Measurements from ENCODE around the gene DEAF1. TPM values are rescaled to one million over a fixed set of nuclear protein-coding genes. Genes with fewer than 3 reads are reported as not detected.

DEAF1 gene
- total RNA-seq, 1 experiment from 2014 or later, result 50.6 TPM

DNA sequence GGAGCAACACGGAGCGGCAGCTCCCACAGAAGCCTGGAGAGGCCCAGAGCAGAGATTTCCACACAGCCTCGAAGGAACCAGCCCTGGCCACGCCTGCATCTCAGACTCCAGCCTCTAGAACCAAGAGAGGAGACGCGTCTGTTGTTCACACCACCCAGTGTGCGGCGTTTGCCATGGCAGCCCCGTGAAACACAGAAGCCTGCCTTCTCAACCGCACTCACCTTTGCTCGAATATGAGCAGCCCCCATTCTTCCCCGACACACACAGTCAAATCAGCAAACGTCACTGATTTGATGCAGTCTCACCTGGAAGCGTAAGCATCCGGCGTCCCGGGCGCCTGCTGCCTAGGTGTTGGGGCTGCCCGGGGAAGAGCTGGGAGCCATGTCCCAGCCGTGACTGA, 38.0 kb upstream of the DEAF1 start:
- CTCF ChIA-PET, result interaction anchor here (0.6 to 0.9 kb wide), 2 partner anchors 26 to 173 kb away, joined by 4 read pairs; no protein-coding TSS in a partner anchor
- Mint-ChIP-seq H3K4me1 (ENCODE audit: low read depth, unreplicated experiment) (peaks cover 12% of the 10 kb centered on the region), H3K27me3 (ENCODE audit: insufficient read depth, unreplicated experiment) (no peaks in the 10 kb centered on the region), H3K36me3 (ENCODE audit: insufficient read depth, unreplicated experiment) (peaks cover 47% of the 10 kb centered on the region), H3K4me3 (ENCODE audit: unreplicated experiment) (no peak overlapping the region), H3K27ac (ENCODE audit: unreplicated experiment) (no peak overlapping the region), H3K9me3 (ENCODE audit: unreplicated experiment) (no peaks in the 10 kb centered on the region)
- no peak overlapping the region for H3K4me3 ChIP-seq (ENCODE audit: low read depth, low read length)
- BruUV-seq (replicated peaks), result no TSS peak
- no peaks in the 10 kb centered on the region for H3K27me3 ChIP-seq (replicated peaks; ENCODE audit: control insufficient read depth, insufficient read depth, low read length)
- POLR2A ChIA-PET, result interaction anchor here (0.6 to 0.8 kb wide), 2 partner anchors 17 to 686 kb away, joined by 5 read pairs; no protein-coding TSS in a partner anchor
- H3K36me3 ChIP-seq (ENCODE audit: control insufficient read depth, insufficient read depth, low read length), result no peaks in the 10 kb centered on the region; the same call in 1 of the 2 replicates
- no peaks in the 10 kb centered on the region for H3K9me3 ChIP-seq
- no peak for DNase-seq
- peaks cover 26% of the 10 kb centered on the region for H3K4me1 ChIP-seq
- intact Hi-C loops (cut with micrococcal nuclease; ENCODE audit: unreplicated experiment), result no loop called here
- TF ChIP-seq, protein P1, sequence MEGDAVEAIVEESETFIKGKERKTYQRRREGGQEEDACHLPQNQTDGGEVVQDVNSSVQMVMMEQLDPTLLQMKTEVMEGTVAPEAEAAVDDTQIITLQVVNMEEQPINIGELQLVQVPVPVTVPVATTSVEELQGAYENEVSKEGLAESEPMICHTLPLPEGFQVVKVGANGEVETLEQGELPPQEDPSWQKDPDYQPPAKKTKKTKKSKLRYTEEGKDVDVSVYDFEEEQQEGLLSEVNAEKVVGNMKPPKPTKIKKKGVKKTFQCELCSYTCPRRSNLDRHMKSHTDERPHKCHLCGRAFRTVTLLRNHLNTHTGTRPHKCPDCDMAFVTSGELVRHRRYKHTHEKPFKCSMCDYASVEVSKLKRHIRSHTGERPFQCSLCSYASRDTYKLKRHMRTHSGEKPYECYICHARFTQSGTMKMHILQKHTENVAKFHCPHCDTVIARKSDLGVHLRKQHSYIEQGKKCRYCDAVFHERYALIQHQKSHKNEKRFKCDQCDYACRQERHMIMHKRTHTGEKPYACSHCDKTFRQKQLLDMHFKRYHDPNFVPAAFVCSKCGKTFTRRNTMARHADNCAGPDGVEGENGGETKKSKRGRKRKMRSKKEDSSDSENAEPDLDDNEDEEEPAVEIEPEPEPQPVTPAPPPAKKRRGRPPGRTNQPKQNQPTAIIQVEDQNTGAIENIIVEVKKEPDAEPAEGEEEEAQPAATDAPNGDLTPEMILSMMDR (IDR thresholded peaks at IDR 0.05; ENCODE audit: insufficient read depth in 1 of 2, low read depth in 1 of 2, low read length in 1 of 2, severe bottlenecking in 1 of 2, unreplicated experiment in 1 of 2), result no peak

DNA sequence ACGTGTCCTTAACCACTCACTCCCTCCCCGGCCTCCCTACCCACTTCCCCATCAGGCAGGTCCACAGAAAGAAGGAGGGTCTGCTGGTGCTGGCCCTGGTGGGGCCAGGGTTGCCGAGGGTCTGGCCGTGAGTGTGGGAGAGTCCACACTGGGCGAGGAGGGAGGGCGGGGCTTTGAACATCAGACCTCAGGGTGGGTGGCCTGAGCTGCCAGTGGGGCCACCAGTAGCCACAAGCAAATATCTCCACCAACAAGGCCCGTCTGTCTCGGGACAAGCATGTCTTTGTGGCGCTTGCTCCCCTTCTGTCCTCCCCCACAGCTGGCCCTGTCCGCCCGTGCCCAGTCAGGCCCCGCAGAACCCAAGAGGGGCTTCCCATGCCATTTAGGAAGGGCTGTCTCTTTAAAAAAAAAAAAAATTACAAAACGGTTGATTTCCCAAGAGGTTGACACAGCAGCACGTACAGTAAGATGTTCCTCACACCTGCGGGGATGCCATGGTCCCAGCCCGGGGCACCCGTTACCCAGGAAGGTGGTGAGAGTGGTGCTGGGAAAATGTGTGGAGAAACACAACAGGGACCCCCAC, 34.6 kb upstream of the DEAF1 start:
- Mint-ChIP-seq H3K27ac (ENCODE audit: unreplicated experiment) (peak overlapping the region; percentile 83), H3K4me1 (ENCODE audit: low read depth, unreplicated experiment) (peaks cover 4% of the 10 kb centered on the region), H3K36me3 (ENCODE audit: insufficient read depth, unreplicated experiment) (peaks cover 57% of the 10 kb centered on the region), H3K4me3 (ENCODE audit: unreplicated experiment) (no peak overlapping the region), H3K9me3 (ENCODE audit: unreplicated experiment) (no peaks in the 10 kb centered on the region), H3K27me3 (ENCODE audit: insufficient read depth, unreplicated experiment) (no peaks in the 10 kb centered on the region)
- peaks cover 15% of the 10 kb centered on the region for H3K4me1 ChIP-seq
- BruUV-seq (replicated peaks), result no TSS peak
- H3K9me3 ChIP-seq, result no peaks in the 10 kb centered on the region
- TF ChIP-seq, protein P1 (IDR thresholded peaks at IDR 0.05; ENCODE audit: insufficient read depth in 1 of 2, low read depth in 1 of 2, low read length in 1 of 2, severe bottlenecking in 1 of 2, unreplicated experiment in 1 of 2), result no peak
- intact Hi-C loops (cut with micrococcal nuclease; ENCODE audit: unreplicated experiment), result loop anchor here (10.0 kb wide), 1 partner anchor 175 kb away; no protein-coding TSS in a partner anchor
- no peak overlapping the region for H3K4me3 ChIP-seq (ENCODE audit: low read depth, low read length)
- ChIA-PET POLR2A (no interaction called here), CTCF (interaction anchor here (0.6 kb wide), 1 partner anchor 84 kb away, joined by 4 read pairs; no protein-coding TSS in a partner anchor)
- no peak for DNase-seq
- no peaks in the 10 kb centered on the region; the same call in none of the 2 replicates for H3K36me3 ChIP-seq (ENCODE audit: control insufficient read depth, insufficient read depth, low read length)
- no peaks in the 10 kb centered on the region for H3K27me3 ChIP-seq (replicated peaks; ENCODE audit: control insufficient read depth, insufficient read depth, low read length)

DNA sequence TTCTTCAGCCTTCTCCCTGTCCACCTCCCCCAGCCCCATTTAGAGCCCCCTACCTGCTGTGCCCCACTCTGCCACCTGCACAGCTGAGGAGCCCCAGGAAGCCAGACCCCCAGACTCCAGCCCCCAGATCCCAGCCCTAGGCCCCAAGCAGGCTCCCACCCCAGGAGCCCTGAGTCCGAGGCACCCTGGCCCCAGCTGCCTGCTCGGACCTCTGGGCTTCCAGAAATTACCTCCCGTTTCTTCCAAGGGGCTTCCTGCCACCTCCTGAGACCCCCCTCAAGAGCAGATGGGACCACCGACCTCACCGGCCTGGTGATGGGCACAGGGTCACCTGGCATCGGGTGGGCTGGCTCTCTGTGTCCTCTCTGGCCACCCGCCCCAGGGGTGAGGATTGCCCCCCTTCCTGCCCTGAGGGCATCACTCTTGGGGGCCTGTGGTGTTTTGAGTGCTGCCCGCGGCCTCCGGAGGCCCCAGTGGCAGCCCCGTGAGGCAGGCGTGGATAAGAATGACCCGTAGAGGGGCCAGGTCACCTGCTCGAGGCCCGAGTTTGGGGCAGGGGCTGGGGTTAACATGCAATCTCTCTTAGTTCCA, 34.0 kb upstream of the DEAF1 start:
- peaks cover 2% of the 10 kb centered on the region for H3K36me3 ChIP-seq (ENCODE audit: control insufficient read depth, insufficient read depth, low read length)
- Mint-ChIP-seq H3K9me3 (ENCODE audit: unreplicated experiment) (no peaks in the 10 kb centered on the region), H3K4me3 (ENCODE audit: unreplicated experiment) (no peak overlapping the region), H3K36me3 (ENCODE audit: insufficient read depth, unreplicated experiment) (peaks cover 57% of the 10 kb centered on the region), H3K27me3 (ENCODE audit: insufficient read depth, unreplicated experiment) (no peaks in the 10 kb centered on the region), H3K4me1 (ENCODE audit: low read depth, unreplicated experiment) (peaks cover 4% of the 10 kb centered on the region), H3K27ac (ENCODE audit: unreplicated experiment) (no peak overlapping the region)
- no TSS peak for BruUV-seq (replicated peaks)
- H3K27me3 ChIP-seq (replicated peaks; ENCODE audit: control insufficient read depth, insufficient read depth, low read length), result no peaks in the 10 kb centered on the region
- POLR2A ChIA-PET, result no interaction called here
- no peaks in the 10 kb centered on the region for H3K9me3 ChIP-seq
- H3K4me3 ChIP-seq (ENCODE audit: low read depth, low read length), result no peak overlapping the region
- TF ChIP-seq, protein P1 (IDR thresholded peaks at IDR 0.05; ENCODE audit: insufficient read depth in 1 of 2, low read depth in 1 of 2, low read length in 1 of 2, severe bottlenecking in 1 of 2, unreplicated experiment in 1 of 2), result no peak
- CTCF ChIA-PET, result no interaction called here
- no peak for DNase-seq
- H3K4me1 ChIP-seq, result peaks cover 15% of the 10 kb centered on the region
- intact Hi-C loops (cut with micrococcal nuclease; ENCODE audit: unreplicated experiment), result loop anchor here (10.0 kb wide), 1 partner anchor 174 kb away; no protein-coding TSS in a partner anchor

Measured in Caco-2 (cell line).